Pancreas (tissue), 10 donors: ENCODE measurements around the gene SH3RF3. TPM values are rescaled to one million over a fixed set of nuclear protein-coding genes. Genes with fewer than 3 reads are reported as not detected.

ENCODE experiments used
- ATAC-seq, 4 donors: fragments of 200-7000 bp; cut with Tn5 transposase; one replicate each; pipeline versions ENCODE4 v1.8.0 to v1.9.1; 2020; ENCODE audit warnings: mild to moderate bottlenecking in 4 of 4, moderate library complexity in 4 of 4
- DNase-seq, 6 donors: peaks; one replicate each; pipeline ENCODE4 v3.0.0-alpha.2; 2020
- FAIRE-seq: peaks from 2 replicates; lab custom pipeline; 2012; peaks lifted over from hg19 to GRCh38; lab: Jason Lieb, UNC
- H3K27ac ChIP-seq, 4 donors: fragments of 200-600 bp; sonication (generic); 1 replicate in 3 of 4; 2 replicates in 1 of 4; pipeline versions ENCODE4 v1.5.0 to v1.8.0; 2020
- H3K27me3 ChIP-seq, 4 donors: fragments of 200-600 bp; one replicate each; pipeline ENCODE4 v1.8.0; 2021
- H3K36me3 ChIP-seq, 3 donors: fragments of 200-600 bp; sonication (generic) in 1 of 3; one replicate each; pipeline versions ENCODE4 v1.5.0 to v1.8.0; 2020 to 2021
- H3K4me1 ChIP-seq, 3 donors: fragments of 200-600 bp; one replicate each; pipeline ENCODE4 v1.8.0; 2021
- H3K4me3 ChIP-seq, 4 donors: fragments of 200-600 bp; sonication (generic) in 2 of 4; one replicate each; pipeline versions ENCODE4 v1.5.0 to v1.8.0; 2020 to 2021
- H3K9me3 ChIP-seq, 4 donors: fragments of 200-600 bp; one replicate each; pipeline ENCODE4 v1.8.0; 2021
- CTCF ChIP-seq, 4 donors: fragments of 200-600 bp; sonication (generic) in 3 of 4; IDR thresholded peaks; one replicate each; pipeline versions ENCODE4 v1.5.0 to v1.8.0; 2021; ENCODE audit warnings: antibody characterized with exemption in 4 of 4
- WGBS, 2 donors: extraction: QIAGEN DNeasy Blood & Tissue Kit; methylation state at CpG; one replicate each; pipeline ENCODE4 v1.1.7; 2013; 5-methylcytosine and 5-hydroxymethylcytosine counted together
- intact Hi-C, 3 donors: fragments of 100-400 bp; cut with DNase I; formaldehyde crosslinking; loops; one replicate each; pipeline versions ENCODE4 v1.11.1 to v1.14.2; 2022
- polyA plus RNA-seq, 2 donors: library from polyadenylated mRNA; stranded (reverse); fragments of 200-250 nt; gene quantifications; one replicate each; pipeline ENCODE4 v1.2.3, GENCODE V29; 2013
- total RNA-seq, 6 donors: library from RNA; stranded (reverse); fragmentation: NEBNext Ultra II Directional in 4 of 6; extraction: Animal tissue kit (Norgen Biotek cat#: 25700) in 4 of 6; gene quantifications; one replicate each; pipeline versions ENCODE4 v1.2.1 to v1.2.4, GENCODE V29; 2021 to 2023
- donor health status: healthy with polysubstance abuse.
- donor health status: DM: no; HTN: no; CAD: no; lungs with moderate emphysema.
- donor health status: DM: no; HTN: no; CAD: no.
- donor health status: control.
- donor health status: control.
- donor health status: Bipolar disorder and iron deficiency.
- donor health status: DM: yes; HTN: yes; CAD: no.
- donor health status: DM: no; HTN: no; CAD: no.
- donor health status: DM: no; HTN: no; CAD: no.
- donor health status: DM: yes; HTN: yes; CAD: no.

Gene SH3RF3
- total and polyA plus RNA-seq, 8 donors: 1.1 to 3.5 (median 1.8) TPM

- Histone ChIP-seq H3K36me3 (no peaks in the 10 kb centered on the region), H3K27me3 (no peaks in the 10 kb centered on the region), H3K4me3 (no peak overlapping the region), H3K27ac (no peak overlapping the region), H3K9me3 (no peaks in the 10 kb centered on the region), H3K4me1 (no peaks in the 10 kb centered on the region)
- no peak for FAIRE-seq
- intact Hi-C loops: loop anchor here in 2 of 3 donors (5.0 kb wide), 2 partner anchors 382 to 387 kb away; no protein-coding TSS in a partner anchor
- TF ChIP-seq CTCF (IDR thresholded peaks at IDR 0.05): no peak
- ATAC-seq: no peak
- 48 to 49% methylated on average over 10 of the region's 10 CpGs for WGBS, 2 donors
- DNase-seq: peak in 3 of 6 donors; percentile 46 to 70 (median 63)
Observed at GRCh38 chr2:109124982-109125592, 3.9 kb upstream of the SH3RF3 start.

GRCh38 chr2:109125593-109126500 lies 3.2 kb upstream of the SH3RF3 start:
- no peak overlapping the region for H3K4me3 ChIP-seq
- WGBS, 2 donors: 61 to 68% methylated on average over 12 of the region's 12 CpGs
- no peaks in the 10 kb centered on the region for H3K4me1 ChIP-seq
- FAIRE-seq (no peak), ATAC-seq (peak in 1 of 4 donors; percentile 6), DNase-seq (no peak)
- H3K36me3 ChIP-seq: no peaks in the 10 kb centered on the region
- H3K27me3 ChIP-seq: no peaks in the 10 kb centered on the region
- no peaks in the 10 kb centered on the region for H3K9me3 ChIP-seq
- no peak for TF ChIP-seq CTCF (IDR thresholded peaks at IDR 0.05)
- no peak overlapping the region for H3K27ac ChIP-seq
- intact Hi-C loops: loop anchor here in 2 of 3 donors (5.0 kb wide), 2 partner anchors 381 to 386 kb away; no protein-coding TSS in a partner anchor

- Histone ChIP-seq H3K27ac (no peak overlapping the region), H3K4me1 (no peaks in the 10 kb centered on the region), H3K36me3 (no peaks in the 10 kb centered on the region), H3K27me3 (no peaks in the 10 kb centered on the region), H3K4me3 (no peak overlapping the region), H3K9me3 (no peaks in the 10 kb centered on the region)
- 64 to 69% methylated on average over 5 of the region's 5 CpGs for WGBS, 2 donors
- no peak for TF ChIP-seq CTCF (IDR thresholded peaks at IDR 0.05)
- ATAC-seq: peak in 1 of 4 donors; percentile 15
- no peak for FAIRE-seq
- intact Hi-C loops: loop anchor here in 2 of 3 donors (5.0 kb wide), 2 partner anchors 381 to 386 kb away; no protein-coding TSS in a partner anchor
- no peak for DNase-seq
Observed at GRCh38 chr2:109126501-109126860, 2.5 kb upstream of the SH3RF3 start.

- no peak for TF ChIP-seq CTCF (IDR thresholded peaks at IDR 0.05)
- ATAC-seq: no peak
Observed at GRCh38 chr2:109127556-109127955, 1.4 kb upstream of the SH3RF3 start.

More at GRCh38 chr2:109127556-109127955, 1.4 kb upstream of the SH3RF3 start:
- no peaks in the 10 kb centered on the region for H3K4me1 ChIP-seq
- H3K27me3 ChIP-seq: no peaks in the 10 kb centered on the region
- FAIRE-seq (no peak), DNase-seq (no peak)
- H3K36me3 ChIP-seq: no peaks in the 10 kb centered on the region
- H3K9me3 ChIP-seq: no peaks in the 10 kb centered on the region
- 62 to 68% methylated on average over 10 of the region's 10 CpGs for WGBS, 2 donors
- H3K4me3 ChIP-seq: peak overlapping the region in 1 of 4 donors; percentile 68
- intact Hi-C loops: loop anchor here in 2 of 3 donors (5.0 kb wide), 2 partner anchors 380 to 385 kb away; no protein-coding TSS in a partner anchor
- H3K27ac ChIP-seq: no peak overlapping the region
